ENCODE results near the gene PPP2CA.

DNA sequence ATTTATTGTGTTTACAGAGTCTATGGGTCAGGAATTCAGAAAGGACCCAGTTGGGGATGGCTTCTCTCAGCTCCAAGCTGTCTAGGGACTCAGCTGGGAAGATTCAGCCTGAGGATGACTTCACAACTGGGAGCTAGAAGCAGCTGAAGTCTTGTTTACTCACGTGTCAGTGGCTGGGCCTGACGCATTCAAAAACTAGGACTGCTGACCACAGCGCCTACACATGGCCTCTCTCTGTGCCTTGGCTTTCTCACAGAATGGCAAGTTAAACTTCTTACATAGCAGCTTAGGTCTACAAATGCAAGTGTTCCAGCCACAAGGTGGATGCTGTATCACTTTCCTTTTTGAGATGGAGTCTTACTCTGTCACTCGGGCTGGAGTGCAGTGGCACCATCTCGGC is 16.3 kb upstream of the PPP2CA start:
- TF ChIP-seq EZH2 (IDR thresholded peaks at IDR 0.05; ENCODE audit: low read depth, low read length, severe bottlenecking) (no peak), JUN (IDR thresholded peaks at IDR 0.05; ENCODE audit: low read depth, low read length) (no peak), CEBPB (IDR thresholded peaks at IDR 0.05; ENCODE audit: low read depth, low read length) (no peak), POLR2AphosphoS5 (IDR thresholded peaks at IDR 0.05; ENCODE audit: low read depth, low read length) (no peak), POLR2A (IDR thresholded peaks at IDR 0.05; ENCODE audit: control extremely low read depth in 1 of 2, low read depth in 2 of 2, low read length in 2 of 2) (no peak), CHD2 (IDR thresholded peaks at IDR 0.05; ENCODE audit: low read length) (no peak), RAD21 (IDR thresholded peaks at IDR 0.05 in 1 of 2, conservative IDR thresholded peaks at IDR 0.05 in 1 of 2; ENCODE audit: low read depth in 2 of 2, low read length in 2 of 2) (no peak), GTF2F1 (IDR thresholded peaks at IDR 0.05; ENCODE audit: borderline replicate concordance, low read depth, low read length) (no peak), E2F6 (IDR thresholded peaks at IDR 0.05) (no peak), TEAD4 (IDR thresholded peaks at IDR 0.05; ENCODE audit: low read depth, low read length) (no peak), ASH2L (IDR thresholded peaks at IDR 0.05; ENCODE audit: low read length) (no peak), SRF (IDR thresholded peaks at IDR 0.05; ENCODE audit: low read depth, low read length) (no peak), NRF1 (IDR thresholded peaks at IDR 0.05; ENCODE audit: low read depth, low read length) (no peak)
- TF ChIP-seq, protein P1, sequence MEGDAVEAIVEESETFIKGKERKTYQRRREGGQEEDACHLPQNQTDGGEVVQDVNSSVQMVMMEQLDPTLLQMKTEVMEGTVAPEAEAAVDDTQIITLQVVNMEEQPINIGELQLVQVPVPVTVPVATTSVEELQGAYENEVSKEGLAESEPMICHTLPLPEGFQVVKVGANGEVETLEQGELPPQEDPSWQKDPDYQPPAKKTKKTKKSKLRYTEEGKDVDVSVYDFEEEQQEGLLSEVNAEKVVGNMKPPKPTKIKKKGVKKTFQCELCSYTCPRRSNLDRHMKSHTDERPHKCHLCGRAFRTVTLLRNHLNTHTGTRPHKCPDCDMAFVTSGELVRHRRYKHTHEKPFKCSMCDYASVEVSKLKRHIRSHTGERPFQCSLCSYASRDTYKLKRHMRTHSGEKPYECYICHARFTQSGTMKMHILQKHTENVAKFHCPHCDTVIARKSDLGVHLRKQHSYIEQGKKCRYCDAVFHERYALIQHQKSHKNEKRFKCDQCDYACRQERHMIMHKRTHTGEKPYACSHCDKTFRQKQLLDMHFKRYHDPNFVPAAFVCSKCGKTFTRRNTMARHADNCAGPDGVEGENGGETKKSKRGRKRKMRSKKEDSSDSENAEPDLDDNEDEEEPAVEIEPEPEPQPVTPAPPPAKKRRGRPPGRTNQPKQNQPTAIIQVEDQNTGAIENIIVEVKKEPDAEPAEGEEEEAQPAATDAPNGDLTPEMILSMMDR (IDR thresholded peaks at IDR 0.05; ENCODE audit: control extremely low read depth in 1 of 3, insufficient read depth in 1 of 3, low read depth in 1 of 3, low read length in 3 of 3): no peak
